Breast epithelium (tissue), 3 donors: ENCODE data around the gene CARD14.

Experiments used
- POLR2A ChIP-seq: fragments of 450-650 bp; IDR thresholded peaks from one replicate; pipeline ENCODE4 v1.6.1; 2016; ENCODE audit warnings: antibody characterized with exemption, mild to moderate bottlenecking, moderate library complexity
- POLR2AphosphoS5 ChIP-seq, 3 donors: sonication (generic); formaldehyde crosslinking; IDR thresholded peaks; one replicate each; pipeline ENCODE4 v1.6.1; 2017; ENCODE audit warnings: antibody characterized with exemption in 3 of 3
- TF ChIP-seq, protein P1 (sequence below), 3 donors: fragments of 450-650 bp; IDR thresholded peaks; one replicate each; pipeline ENCODE4 v1.5.1; 2016 to 2017; ENCODE audit warnings: antibody characterized with exemption in 3 of 3, mild to moderate bottlenecking in 3 of 3, moderate library complexity in 3 of 3

DNA sequence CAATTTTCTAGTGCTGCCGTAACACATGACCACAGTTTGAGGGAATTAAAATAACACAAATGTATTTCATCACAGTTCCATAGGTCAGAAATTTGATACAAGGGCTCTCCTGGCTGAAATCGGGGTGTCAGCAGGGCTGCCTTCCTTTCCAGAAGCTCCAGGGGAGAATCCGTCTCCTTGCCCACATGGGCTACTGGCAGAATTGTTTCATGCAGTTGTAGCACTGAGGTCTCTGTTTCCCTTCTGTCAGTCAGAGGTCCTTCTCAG is 43.4 kb upstream of the CARD14 start:
- TF ChIP-seq, protein P1, sequence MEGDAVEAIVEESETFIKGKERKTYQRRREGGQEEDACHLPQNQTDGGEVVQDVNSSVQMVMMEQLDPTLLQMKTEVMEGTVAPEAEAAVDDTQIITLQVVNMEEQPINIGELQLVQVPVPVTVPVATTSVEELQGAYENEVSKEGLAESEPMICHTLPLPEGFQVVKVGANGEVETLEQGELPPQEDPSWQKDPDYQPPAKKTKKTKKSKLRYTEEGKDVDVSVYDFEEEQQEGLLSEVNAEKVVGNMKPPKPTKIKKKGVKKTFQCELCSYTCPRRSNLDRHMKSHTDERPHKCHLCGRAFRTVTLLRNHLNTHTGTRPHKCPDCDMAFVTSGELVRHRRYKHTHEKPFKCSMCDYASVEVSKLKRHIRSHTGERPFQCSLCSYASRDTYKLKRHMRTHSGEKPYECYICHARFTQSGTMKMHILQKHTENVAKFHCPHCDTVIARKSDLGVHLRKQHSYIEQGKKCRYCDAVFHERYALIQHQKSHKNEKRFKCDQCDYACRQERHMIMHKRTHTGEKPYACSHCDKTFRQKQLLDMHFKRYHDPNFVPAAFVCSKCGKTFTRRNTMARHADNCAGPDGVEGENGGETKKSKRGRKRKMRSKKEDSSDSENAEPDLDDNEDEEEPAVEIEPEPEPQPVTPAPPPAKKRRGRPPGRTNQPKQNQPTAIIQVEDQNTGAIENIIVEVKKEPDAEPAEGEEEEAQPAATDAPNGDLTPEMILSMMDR (IDR thresholded peaks at IDR 0.05) = no peak
- TF ChIP-seq POLR2A = no peak
- TF ChIP-seq POLR2AphosphoS5 (IDR thresholded peaks at IDR 0.05) = no peak
